HG02885 (cell line): ENCODE results near the gene GSC.
"Not testable (repeated sequence)": the region's sequence is repeated elsewhere in the genome, so short reads cannot be mapped to it uniquely, and the experiment has no call there.

ENCODE experiments used
- ATAC-seq: cut with Tn5 transposase; IDR thresholded peaks from one replicate; pipeline ENCODE4 v1.9.1; 2021; ENCODE audit warnings: mild to moderate bottlenecking; ENCODE audit not compliant: unreplicated experiment, poor library complexity

Gene GSC

DNA sequence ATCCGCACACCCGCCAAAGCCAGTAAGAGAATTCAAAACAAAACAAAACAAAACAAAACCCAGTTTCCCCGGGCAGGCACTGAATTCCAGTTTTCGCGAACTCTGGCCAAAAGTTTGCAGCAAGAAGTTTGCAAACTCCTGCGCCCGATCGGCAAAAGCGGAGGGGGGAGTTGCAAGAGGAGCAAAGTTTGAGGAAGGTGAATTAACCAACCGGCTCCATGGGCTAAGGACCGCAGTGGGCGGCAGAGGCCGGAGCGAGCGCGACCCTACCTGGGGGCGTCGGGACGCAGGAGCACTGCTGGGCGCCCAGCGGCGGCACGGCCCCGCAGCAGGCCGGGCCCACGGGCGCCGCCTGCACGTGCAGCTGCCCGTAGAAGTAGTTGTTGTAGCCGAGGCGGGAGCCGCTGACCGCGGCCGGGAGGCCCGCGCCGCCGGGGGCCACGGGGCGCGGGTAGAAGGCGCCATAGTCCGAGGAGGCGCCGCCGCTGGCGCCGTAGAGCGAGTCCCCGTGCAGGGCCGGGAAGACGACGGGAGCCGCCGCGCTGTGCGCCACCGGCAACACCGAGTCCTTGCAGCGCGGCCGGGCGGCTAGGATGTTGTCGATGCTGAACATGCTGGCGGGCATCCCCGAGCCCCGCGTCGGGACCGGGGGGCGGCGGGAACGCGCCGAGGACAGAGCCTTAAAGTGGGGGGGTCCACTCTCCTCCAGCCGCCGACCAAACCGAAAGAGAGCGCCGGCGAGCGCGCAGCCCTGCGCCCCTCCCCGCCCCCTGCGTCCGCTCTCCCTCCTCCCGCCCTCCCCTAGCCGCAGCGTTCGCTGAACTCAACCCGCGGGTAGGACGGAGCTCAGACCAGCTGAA, at the start of gene GSC:
Gene GSC, minus strand, starts transcription at position 723 of the 860 bp plus-strand sequence. Its CDS starts 98 bp downstream, at position 625.
- no peak for ATAC-seq

DNA sequence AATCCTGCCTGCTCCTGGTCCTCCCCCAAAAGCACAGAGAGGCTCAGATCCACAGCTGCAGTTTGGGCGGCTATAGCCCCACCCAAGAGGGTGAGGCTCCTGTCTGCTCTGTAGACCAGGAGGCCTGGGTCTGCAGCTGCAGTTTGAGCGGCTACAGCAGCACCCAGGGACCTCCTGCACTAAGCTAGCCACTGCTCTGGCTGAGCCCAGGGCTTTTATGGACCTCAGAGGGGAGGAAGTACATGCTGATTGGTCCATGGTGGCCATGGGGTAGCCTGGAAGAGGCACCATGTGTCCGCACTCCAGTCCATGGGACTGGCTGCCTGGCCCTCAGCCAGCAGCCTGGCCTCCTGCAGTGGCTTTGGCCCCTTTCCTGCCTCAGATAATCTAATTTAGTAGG, 49.6 kb upstream of the GSC start:
- no peak for ATAC-seq

DNA sequence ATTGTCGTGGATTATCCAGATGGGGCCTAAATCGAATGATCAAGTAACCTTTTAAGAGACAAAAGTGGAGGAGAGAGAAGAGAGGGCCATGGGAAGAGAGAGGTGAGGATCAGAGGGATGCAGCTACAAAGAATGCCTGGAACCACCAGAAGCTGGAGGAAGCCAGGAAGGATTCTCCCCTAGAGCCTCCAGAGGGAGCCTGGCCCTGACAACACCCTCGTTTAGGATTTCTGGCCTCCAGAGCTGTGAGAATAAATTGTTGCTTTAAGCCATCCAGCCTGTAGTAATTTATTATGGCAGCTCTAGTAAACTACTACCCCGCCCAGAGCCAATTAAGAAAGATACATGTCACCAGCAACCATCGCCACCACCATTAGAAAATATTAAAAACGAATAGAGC, 46.2 kb upstream of the GSC start:
- no peak for ATAC-seq

- ATAC-seq = no peak
These were observed 35.9 kb upstream of the GSC start for GRCh38 chr14:94805680-94806288.

- ATAC-seq = no peak
These were observed 31.3 kb upstream of the GSC start for GRCh38 chr14:94801225-94801624.

- ATAC-seq = not testable (repeated sequence)
These were observed 30.9 kb upstream of the GSC start for GRCh38 chr14:94800764-94801163.

GRCh38 chr14:94797887-94798286, 28.0 kb upstream of the GSC start:
- ATAC-seq = no peak

- ATAC-seq = no peak
These were observed 26.4 kb upstream of the GSC start for GRCh38 chr14:94796278-94796677.

GRCh38 chr14:94795372-94795771, 25.5 kb upstream of the GSC start:
- ATAC-seq = no peak

GRCh38 chr14:94793901-94794300, 24.0 kb upstream of the GSC start:
- ATAC-seq = no peak

DNA sequence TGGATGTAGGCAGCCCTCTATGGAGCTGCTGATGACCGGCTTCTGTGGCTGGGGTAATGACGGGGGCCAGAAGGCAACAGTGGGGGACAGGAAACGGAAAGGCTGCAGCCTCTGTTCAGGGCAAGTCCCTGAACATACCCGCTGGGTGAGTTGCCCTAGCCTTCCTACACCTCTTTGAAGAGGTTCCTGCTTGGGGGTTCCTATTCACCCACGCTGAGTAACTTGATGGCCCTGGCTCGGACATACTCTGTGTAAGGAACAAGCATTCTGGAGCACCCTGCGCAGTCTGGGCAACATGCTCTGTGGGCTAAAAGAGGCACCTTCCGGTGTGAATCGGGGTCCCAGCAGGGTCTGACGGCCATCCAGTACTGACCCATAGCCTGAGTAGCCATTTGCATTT, 17.7 kb upstream of the GSC start:
- ATAC-seq = no peak

DNA sequence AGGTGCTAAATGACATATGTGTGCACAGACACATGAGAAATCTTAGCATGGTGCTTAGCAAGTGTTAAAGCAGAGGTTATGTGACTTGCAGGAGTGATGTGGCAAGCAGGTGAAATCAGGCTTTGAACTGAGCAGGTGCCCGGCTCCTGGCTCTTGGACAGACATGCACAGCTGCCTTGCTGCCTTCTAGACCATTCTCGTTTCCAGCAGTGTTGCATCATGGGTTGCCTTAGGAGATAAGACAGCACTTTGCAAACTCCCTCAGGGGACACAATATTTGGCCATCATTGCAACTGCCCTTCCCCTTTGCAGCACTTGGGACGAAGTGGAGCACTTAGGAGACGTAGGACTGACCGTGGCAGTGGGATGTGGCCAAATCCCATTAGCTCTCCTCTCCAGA, 17.2 kb upstream of the GSC start:
- ATAC-seq = no peak

GRCh38 chr14:94780536-94781399, 10.9 kb upstream of the GSC start:
- no peak for ATAC-seq

GRCh38 chr14:94779713-94780112, 9.8 kb upstream of the GSC start:
- ATAC-seq = no peak

GRCh38 chr14:94775871-94776210, 5.9 kb upstream of the GSC start:
- ATAC-seq = no peak

DNA sequence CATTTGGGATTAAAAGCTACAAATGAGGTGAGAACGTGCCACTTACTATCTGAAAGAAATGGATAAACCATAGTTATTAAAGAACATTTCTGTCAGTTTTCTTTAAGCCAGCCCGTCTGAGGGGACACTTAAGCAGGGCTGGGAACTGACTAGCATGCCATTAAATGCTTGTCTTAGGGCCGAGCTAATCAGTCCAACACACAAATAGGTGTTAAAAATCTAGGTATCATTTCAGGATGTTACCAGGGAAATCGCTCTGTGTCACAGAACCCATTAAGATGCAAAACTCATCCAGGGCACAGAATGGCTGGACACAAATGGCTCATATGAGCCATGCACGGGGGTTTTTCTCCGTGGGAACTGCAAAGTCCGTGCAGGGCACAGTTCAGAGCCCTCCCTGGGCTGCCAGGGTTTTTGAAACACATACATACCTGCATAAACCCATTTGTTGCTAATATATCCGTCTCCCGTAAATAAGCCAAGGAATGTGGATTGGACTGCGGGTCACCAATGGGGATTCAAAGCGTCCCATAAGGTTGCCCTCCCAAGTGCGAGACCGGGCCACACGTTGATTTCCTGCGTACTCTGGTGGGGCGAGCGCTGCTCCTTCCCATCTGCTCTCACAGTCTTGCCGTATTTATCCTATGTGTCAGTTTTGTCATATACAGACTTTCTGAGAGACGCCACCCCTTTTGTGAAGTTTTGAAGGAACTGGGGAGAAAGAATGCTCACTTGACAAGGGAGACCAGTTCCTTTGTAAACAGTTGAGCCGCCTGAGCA, 5.4 kb upstream of the GSC start:
- ATAC-seq = no peak

DNA sequence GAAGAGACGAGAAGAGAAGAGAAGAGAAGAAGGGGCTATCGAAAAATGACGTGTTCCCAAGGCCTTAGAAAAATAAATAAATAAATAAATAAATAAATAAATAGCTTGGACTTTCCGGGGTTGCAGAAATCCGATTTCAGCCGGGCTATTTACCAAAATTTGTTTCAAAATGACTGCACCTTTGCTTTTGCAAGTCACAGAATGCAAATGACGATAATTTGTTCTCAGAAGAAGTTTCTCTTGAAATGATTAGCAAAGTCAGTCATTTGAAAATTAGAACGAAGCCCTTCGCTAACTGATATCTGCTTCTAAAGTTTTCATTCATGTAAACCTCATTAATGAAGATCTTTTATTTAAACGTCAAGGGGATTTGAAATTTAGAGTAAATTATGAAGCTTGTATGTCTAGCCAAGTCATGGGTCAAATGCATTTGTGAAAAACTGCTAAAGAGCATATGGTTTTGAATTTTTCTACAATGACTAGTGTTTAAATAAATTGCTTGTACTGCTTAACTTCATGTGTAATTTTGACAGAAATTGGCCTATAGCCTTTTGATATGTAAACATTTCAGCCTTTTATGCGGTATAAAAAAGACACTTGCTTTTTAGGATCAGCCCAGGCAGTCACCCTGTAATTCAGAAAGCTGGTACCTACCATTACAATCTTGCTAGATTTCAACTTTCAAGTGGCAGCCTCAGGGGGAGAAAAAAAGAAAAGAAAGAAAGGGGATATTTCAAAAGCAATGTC, 4.6 kb upstream of the GSC start:
- ATAC-seq = no peak

DNA sequence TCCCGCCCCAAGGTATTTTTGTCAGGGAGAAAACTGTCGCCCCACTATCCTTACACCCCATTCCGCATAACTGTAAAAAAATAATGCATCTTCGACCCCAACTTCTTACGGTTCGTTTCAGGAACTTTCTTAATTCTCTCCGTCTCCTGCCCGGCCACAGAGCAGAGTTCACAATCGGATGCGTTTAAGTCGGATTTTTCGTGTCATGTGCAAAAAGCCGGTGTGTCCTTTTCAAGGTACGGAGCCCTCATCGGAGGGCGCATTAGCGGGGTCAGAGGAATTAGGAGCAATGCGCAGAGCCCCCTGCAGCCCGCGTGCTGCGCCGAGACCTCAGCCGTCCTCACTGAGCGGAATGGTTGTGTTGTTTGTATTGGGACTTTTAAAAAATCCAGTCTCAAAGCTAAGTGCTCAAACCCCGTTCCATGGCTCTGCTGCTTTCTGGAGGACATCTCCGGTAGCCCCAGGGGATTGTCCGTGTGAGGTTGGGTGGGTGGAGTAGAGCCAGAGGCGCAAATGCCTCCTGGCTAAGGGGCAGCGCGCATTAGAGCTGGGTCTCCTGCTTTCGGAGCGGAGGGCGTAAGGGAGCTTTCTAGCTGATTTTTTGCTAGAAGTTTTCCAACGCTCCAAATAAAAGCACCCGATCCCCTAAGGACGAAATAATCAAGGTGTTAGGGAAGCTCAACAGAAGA, 3.9 kb upstream of the GSC start:
- no peak for ATAC-seq

DNA sequence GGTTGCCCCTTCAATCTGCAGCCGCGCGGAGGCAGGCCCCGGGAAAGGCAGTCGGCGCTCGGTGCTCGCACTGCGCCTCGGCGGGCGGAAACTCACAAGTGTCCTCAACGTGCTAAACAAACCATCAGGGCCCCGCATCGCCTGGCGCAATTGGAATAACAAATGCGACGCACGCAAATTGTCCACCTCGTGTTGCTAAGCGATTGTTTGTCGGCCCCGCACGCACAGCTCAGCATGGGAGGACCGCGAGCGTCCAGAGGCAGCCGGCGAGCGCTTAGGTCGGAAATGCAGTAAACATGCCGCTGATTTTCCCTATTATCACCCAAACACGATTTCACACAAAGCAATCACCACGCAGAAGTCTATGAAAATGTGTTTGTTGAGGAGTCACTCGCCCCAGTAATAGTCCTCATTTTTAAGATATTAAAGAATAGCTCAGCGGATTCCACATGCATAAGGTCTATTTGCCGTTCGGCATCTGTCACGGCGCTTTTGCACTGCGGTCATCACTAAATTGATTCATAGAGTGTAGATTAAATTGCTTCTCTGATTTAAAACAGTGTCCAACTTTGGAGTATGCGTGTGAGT, 3.2 kb upstream of the GSC start:
- no peak for ATAC-seq
